Left cardiac atrium (tissue), 4 donors: ENCODE measurements around the gene ANKDD1B. TPM values are rescaled to one million over a fixed set of nuclear protein-coding genes. Genes with fewer than 3 reads are reported as not detected.
A peak's percentile ranks its signal among the peaks of the same experiment; 100 is the strongest.
"Not testable (repeated sequence)": the region's sequence is repeated elsewhere in the genome, so short reads cannot be mapped to it uniquely, and the experiment has no call there.

Experiments used
- ATAC-seq, 2 donors: fragments of 200-7000 bp; cut with Tn5 transposase; one replicate each; pipeline ENCODE4 v1.9.1; 2020; ENCODE audit warnings: mild to moderate bottlenecking in 2 of 2, moderate library complexity in 2 of 2
- DNase-seq: peaks from one replicate; pipeline ENCODE4 v3.0.0-alpha.2; 2020
- intact Hi-C, 2 donors: fragments of 100-400 bp; cut with DNase I; formaldehyde crosslinking; loops; one replicate each; pipeline versions ENCODE4 v1.14.1 to v1.15.1; 2022 to 2023
- total RNA-seq, 2 donors: library from RNA; stranded (reverse); fragmentation: NEBNext Ultra II Directional; extraction: Animal tissue kit (Norgen Biotek cat#: 25700); gene quantifications; one replicate each; pipeline ENCODE4 v1.2.1, GENCODE V29; 2021
- donor health status: DM: no; HTN: yes; CAD: no.
- donor health status: DM: no; HTN: yes; CAD: no; lungs with severe emphysema.
- donor health status: DM: yes; HTN: yes; CAD: no.
- donor health status: Dilated cardiomyopathy.

ANKDD1B gene
- total RNA-seq, 2 donors from 2014 or later, result 0.21 TPM; not detected in 1

GRCh38 chr5:75681125-75681830, 70.0 kb downstream of the ANKDD1B start:
- intact Hi-C loops, result loop anchor here in 1 of 2 donors (2.0 kb wide), 1 partner anchor 444 kb away; the partner anchor contains the start of gene ANKRD31
- no peak for DNase-seq
- ATAC-seq, result peak; percentile 24 to 44

DNA sequence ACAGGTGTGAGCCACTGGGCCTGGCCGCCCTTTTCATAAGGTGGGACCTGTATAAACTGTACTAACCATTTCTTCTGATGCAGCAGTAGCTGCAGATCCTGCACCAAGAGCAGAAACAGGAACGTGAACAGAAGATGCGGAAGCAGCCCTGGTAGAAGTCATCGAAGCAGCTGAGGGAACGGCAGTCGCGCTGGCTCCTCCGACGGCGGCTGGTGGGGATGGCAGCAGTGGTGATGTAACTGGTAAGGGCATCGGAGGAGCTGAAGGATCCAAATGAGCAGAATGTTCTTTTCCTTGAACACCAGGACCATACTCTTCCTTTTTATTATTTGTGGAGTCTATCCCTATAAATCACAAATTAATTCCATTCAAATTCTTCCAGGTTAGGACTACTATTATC, 73.9 kb downstream of the ANKDD1B start:
- intact Hi-C loops, result no loop called here

DNA sequence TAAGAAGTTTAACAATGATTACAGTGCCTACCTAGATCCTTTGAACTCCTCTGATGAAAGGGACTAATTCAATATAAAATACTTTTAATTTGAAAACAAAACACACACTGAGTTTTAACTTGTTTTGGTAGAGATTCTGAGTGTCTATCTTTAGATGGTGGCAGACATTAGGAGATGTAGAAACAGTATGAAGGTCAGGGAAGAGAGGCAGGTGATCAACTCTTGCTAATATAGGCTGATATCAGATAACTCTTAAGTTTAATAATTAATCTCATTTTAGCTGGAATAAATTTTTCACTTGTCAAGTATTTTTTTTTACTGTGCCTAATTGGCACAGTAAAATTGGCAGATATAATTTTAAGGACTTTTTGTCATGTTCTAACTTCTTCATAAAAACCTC, 75.2 kb downstream of the ANKDD1B start:
- ATAC-seq, result no peak
- DNase-seq, result no peak
- intact Hi-C loops, result no loop called here

More for the DNA sequence above, 73.9 kb downstream of the ANKDD1B start:
- ATAC-seq, result no peak
- DNase-seq, result no peak

DNA sequence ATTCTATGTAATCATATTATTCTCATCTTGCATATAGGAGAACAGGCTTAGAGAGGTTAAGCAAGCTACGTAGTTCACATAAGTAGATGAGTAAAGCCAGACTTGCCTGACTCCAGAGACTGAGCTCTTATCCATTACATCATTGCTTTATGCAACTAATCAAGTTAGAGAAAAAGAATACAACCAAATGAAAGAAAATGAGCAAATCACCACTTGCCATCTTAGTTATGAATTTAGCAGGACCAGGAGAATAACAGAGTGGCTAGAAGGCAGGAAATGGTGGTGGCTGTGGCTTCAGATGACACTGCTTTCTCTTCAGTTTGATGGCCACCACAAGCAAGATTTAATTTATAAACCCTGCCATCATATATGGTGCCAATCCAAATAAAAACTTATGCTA, 79.4 kb downstream of the ANKDD1B start:
- intact Hi-C loops, result no loop called here
- ATAC-seq, result no peak
- DNase-seq, result no peak

DNA sequence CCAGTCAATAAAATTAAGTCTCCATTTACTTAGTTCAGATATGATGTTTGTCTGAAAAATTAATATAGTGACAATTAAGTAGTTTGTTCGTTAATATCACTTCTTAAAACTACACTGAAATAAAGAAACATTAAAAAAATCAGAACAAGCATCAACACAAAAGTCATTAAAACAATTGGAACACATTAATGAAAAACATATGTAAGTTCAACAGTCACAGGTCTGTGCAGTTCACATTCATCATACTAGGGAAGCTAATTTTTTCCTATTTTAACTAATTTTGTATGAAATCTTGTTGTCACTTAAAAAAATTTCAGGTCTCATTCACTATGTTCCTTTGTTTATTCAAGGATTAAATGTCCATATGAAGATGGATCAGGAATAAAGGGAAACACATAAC, 83.5 kb downstream of the ANKDD1B start:
- no peak for DNase-seq
- intact Hi-C loops, result no loop called here
- no peak for ATAC-seq

GRCh38 chr5:75695472-75696351, 84.5 kb downstream of the ANKDD1B start:
- DNase-seq, ATAC-seq, intact Hi-C loops: not testable (repeated sequence)

DNA sequence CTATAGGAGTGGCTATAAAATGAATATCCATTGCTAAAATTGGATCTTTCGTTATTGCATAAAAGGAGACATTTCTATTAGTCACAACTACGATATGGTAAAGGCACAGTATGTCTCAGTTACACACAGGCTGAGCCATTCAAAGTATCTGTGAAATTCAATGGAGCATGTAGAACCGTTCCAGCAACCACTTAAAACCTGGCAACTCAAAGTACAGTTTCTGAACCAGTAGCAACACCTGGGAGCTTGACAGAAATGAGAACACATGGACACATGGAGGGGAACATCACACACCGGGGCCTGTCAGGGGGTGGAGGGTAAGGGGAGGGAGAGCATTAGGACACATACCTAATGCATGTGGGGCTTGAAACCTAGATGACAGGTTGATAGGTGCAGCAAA, 90.6 kb downstream of the ANKDD1B start:
- DNase-seq (no peak), ATAC-seq (no peak)
- intact Hi-C loops, result no loop called here

DNA sequence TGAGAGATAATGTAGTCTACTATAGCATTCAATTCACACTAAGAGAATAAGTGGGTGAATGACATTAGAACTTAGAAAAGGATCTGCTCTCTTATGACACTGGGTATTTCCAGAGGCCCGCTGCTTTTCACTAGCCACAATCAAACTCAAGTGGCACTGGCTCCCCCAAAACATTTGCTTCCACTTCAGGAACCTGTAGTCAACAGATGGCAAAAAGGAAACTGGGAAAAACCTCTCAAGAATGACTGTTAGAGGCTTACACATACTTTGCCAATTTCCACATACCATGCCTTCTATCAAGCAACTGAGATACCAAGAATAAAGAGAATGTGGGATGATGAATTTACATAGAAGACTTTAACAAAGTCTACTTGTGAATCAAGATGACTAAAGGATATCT, 94.8 kb downstream of the ANKDD1B start:
- DNase-seq (no peak), ATAC-seq (no peak)
- intact Hi-C loops, result no loop called here

GRCh38 chr5:75706775-75707174, 95.5 kb downstream of the ANKDD1B start:
- intact Hi-C loops, result no loop called here
- no peak for DNase-seq
- no peak for ATAC-seq

DNA sequence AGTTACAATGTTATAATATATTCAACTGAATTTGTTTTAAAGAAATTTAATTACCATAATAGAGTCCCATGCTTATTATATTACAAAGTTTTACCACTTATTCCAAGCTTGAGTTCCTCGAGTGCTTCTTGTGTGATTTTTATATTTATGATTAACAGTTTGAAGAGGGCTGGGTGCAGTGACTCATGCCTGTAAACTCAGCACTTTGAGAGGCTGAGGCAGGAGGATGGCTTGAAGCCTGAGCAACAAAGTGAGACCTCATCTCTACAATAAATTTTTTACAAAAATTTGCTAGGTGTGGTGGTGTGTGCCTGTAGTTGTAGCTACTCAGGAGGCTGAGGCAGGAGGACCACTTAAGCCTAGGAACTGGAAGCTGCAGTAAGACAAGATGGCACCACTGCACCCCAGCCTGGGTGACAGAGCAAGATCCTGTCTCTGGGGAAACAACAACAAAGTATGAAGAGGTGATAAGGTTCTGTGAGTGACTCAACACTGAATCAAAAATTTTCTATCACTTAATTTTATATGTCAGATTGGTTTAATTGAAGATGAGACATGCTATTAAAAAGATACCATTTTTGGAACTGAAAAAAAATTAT, 96.8 kb downstream of the ANKDD1B start:
- DNase-seq (no peak), ATAC-seq (no peak)
- intact Hi-C loops, result no loop called here

- DNase-seq (no peak), ATAC-seq (peak in 1 of 2 donors; percentile 58)
- intact Hi-C loops, result no loop called here
These were observed 99.4 kb downstream of the ANKDD1B start for GRCh38 chr5:75710637-75711036.

DNA sequence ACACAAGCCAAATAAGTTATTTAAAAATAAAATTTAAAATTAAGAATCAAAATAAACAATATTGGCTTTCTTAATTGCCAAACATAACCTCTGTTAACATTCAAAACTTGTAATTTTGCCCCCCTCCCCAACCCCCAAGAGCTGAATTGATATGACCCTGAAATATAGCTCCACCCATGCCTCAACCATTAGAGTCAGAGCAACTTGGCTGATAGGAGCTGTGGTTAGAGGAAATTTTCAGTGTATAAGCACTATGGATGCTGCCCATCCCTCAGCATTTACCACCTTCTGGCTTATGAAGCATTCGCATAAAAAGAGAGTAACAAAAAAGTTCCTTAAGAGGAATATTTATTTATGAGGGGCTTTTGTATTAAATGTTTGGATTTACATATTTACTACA, 99.9 kb downstream of the ANKDD1B start:
- no peak for DNase-seq
- intact Hi-C loops, result no loop called here
- ATAC-seq, result no peak

- intact Hi-C loops, result no loop called here
- DNase-seq (no peak), ATAC-seq (no peak)
These were observed 100.8 kb downstream of the ANKDD1B start for GRCh38 chr5:75712091-75712490.

DNA sequence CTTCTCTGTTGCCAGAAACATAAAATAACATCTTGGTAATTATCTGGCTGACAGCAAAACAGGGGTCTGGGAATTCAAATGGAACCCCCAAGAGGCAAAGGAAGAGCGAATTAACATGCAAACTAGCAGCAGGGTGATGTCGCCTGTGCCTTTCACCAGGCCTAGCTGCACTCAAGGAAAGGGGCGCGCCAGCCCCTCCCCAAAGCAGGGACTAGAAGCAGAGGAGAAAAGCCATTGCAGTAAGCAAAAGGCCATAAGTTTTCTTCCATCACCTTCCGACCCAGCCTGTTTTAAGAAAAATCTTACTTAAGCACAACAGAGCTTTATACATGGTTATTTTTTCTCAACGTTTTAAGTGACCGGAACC, 105.4 kb downstream of the ANKDD1B start:
- ATAC-seq (no peak), DNase-seq (no peak)
- intact Hi-C loops, result no loop called here

DNA sequence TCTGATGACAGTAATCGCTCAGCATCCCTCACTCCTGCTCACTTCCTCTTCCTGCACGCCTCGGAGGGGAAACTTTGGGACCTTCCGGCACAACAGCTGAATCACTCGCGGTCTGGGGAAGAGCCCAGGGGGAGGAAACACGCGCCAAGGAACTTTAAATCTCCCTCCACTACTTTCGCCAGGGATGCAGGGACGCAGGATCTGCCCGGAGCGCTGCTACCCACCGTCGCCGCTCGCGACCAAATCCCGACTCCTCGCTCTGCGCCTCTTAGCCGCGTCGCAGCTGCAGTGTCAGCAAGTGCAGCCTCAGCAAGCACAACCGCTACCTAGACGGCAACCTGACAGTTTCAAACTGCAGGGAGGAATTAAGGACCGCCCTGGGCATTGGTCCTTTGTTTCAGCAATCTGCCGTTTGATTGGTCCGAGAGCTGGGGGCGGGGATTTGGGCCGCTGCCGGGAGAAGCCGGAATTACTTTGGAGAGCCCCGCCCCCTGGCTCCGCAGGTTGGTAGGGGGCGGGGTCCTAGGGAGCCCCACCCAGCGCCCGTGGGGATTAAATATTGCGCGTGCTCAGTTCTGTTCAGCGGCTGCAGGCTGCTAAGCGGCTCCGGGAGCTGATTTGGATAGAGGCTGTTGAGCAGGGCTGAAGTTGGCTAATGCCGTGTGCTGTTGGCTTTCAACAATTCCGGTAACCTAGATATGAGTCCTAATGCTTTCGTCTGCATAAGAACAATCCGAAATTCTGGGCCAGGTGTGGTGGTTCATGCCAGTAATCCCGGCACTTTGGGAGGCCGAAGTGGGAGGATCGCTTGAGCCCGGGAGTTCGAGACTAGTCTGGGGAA, 106.0 kb downstream of the ANKDD1B start, which contains the start of gene POC5:
TSS of gene POC5 (minus strand) at position 356 of the 841 bp plus-strand sequence. CDS start 4,500 bp downstream, outside the sequence.
- DNase-seq, result peak; percentile 96
- peak; percentile 99 to 100 for ATAC-seq
- intact Hi-C loops, result no loop called here

- intact Hi-C loops, result no loop called here
- DNase-seq, result no peak
- ATAC-seq, result no peak
These were observed 109.6 kb downstream of the ANKDD1B start for GRCh38 chr5:75720882-75721281.
